WTC11 (cell line): Measurements from ENCODE around the gene AIFM2. TPM values are rescaled to one million over a fixed set of nuclear protein-coding genes. Genes with fewer than 3 reads are reported as not detected.

Experiments used
- ATAC-seq: fragments of 200-7000 bp; cut with Tn5 transposase; 2 replicates; pipeline ENCODE4 v1.10.0; 2021; ENCODE audit warnings: mild to moderate bottlenecking, moderate library complexity
- CTCF ChIA-PET: fragments of 300-600 bp; sonication (Branson Sonifier 250); formaldehyde crosslinking; loops from one replicate; lab custom pipeline; 2021; ENCODE audit warnings: antibody characterized with exemption; lab: Charles Lee
- POLR2A ChIA-PET: fragments of 350-600 bp; sonication (Branson Sonifier 250); formaldehyde crosslinking; loops from one replicate; lab custom pipeline; 2021; ENCODE audit warnings: antibody characterized with exemption; lab: Charles Lee
- DNase-seq: peaks from one replicate; pipeline ENCODE4 v3.0.0; 2021; ENCODE audit warnings: low spot score
- H3K27ac Mint-ChIP-seq: 2 replicates; pipeline ENCODE4 v1.8.0; 2021; ENCODE audit warnings: mixed read lengths
- H3K27me3 Mint-ChIP-seq: 2 replicates; pipeline ENCODE4 v1.8.0; 2021; ENCODE audit warnings: low read depth, mild to moderate bottlenecking, moderate library complexity, mixed read lengths
- H3K36me3 Mint-ChIP-seq: 2 replicates; pipeline ENCODE4 v1.8.0; 2021; ENCODE audit warnings: mixed read lengths
- H3K4me1 Mint-ChIP-seq: 2 replicates; pipeline ENCODE4 v1.8.0; 2022; ENCODE audit warnings: mixed read lengths
- H3K4me3 Mint-ChIP-seq: 2 replicates; pipeline ENCODE4 v1.8.0; 2021; ENCODE audit warnings: mild to moderate bottlenecking, moderate library complexity, mixed read lengths
- H3K9me3 Mint-ChIP-seq: 2 replicates; pipeline ENCODE4 v1.8.0; 2021; ENCODE audit warnings: mixed read lengths
- FOXK1 ChIP-seq: sonication (generic); formaldehyde crosslinking; IDR thresholded peaks from 2 replicates; pipeline ENCODE4 v1.8.0; 2022; ENCODE audit warnings: mild to moderate bottlenecking, moderate library complexity, missing genetic modification reagents
- GABPB1 ChIP-seq: sonication (generic); formaldehyde crosslinking; IDR thresholded peaks from 2 replicates; pipeline ENCODE4 v1.8.1; 2023; ENCODE audit warnings: mild to moderate bottlenecking, missing genetic modification reagents
- MXD4 ChIP-seq: fragments of 250-450 bp; sonication (Bioruptor Pico); IDR thresholded peaks from 2 replicates; pipeline ENCODE4 v1.8.0; 2021; ENCODE audit warnings: mild to moderate bottlenecking, moderate library complexity, borderline replicate concordance
- NR3C1 ChIP-seq: sonication (generic); formaldehyde crosslinking; conservative IDR thresholded peaks from 2 replicates; pipeline ENCODE4 v1.8.1; 2023; ENCODE audit warnings: low read depth, mild to moderate bottlenecking, missing genetic modification reagents
- OVOL2 ChIP-seq: fragments of 250-450 bp; sonication (Bioruptor Pico); IDR thresholded peaks from 2 replicates; pipeline ENCODE4 v1.9.0; 2021; ENCODE audit warnings: mild to moderate bottlenecking, borderline replicate concordance
- PRRX2 ChIP-seq: fragments of 250-450 bp; sonication (Bioruptor Pico); IDR thresholded peaks from 2 replicates; pipeline ENCODE4 v1.8.0; 2021; ENCODE audit warnings: mild to moderate bottlenecking
- TCF7 ChIP-seq: sonication (generic); formaldehyde crosslinking; IDR thresholded peaks from 2 replicates; pipeline ENCODE4 v1.8.0; 2022; ENCODE audit warnings: mild to moderate bottlenecking, low read depth, missing genetic modification reagents, moderate library complexity
- ZNF219 ChIP-seq: sonication (generic); formaldehyde crosslinking; IDR thresholded peaks from 2 replicates; pipeline ENCODE4 v1.8.0; 2023; ENCODE audit warnings: missing genetic modification reagents, mild to moderate bottlenecking, borderline replicate concordance
- ZNF263 ChIP-seq: sonication (generic); formaldehyde crosslinking; IDR thresholded peaks from 2 replicates; pipeline ENCODE4 v1.8.1; 2022; ENCODE audit warnings: low read depth, mild to moderate bottlenecking, moderate library complexity, missing genetic modification reagents
- ZNF423 ChIP-seq: fragments of 250-450 bp; sonication (Bioruptor Pico); IDR thresholded peaks from 2 replicates; pipeline ENCODE4 v2.1.2; 2022; ENCODE audit warnings: mild to moderate bottlenecking, moderate library complexity
- total RNA-seq: library from RNA; stranded (reverse); gene quantifications from 3 replicates; pipeline ENCODE4 v1.2.3, GENCODE V29; 2021
- TF ChIP-seq, protein P1 (sequence below): sonication (generic); formaldehyde crosslinking; IDR thresholded peaks from 2 replicates; pipeline ENCODE4 v1.8.1; 2023; ENCODE audit warnings: mild to moderate bottlenecking, moderate library complexity, missing genetic modification reagents
- TF ChIP-seq, protein P2 (sequence below): sonication (generic); formaldehyde crosslinking; IDR thresholded peaks from 2 replicates; pipeline ENCODE4 v1.8.0; 2023; ENCODE audit warnings: mild to moderate bottlenecking, missing genetic modification reagents
- TF ChIP-seq, protein P3 (sequence below): sonication (generic); formaldehyde crosslinking; IDR thresholded peaks from 2 replicates; pipeline ENCODE4 v1.8.1; 2023; ENCODE audit warnings: mild to moderate bottlenecking, missing genetic modification reagents, moderate library complexity
- TF ChIP-seq, protein P4 (sequence below): sonication (generic); formaldehyde crosslinking; IDR thresholded peaks from 2 replicates; pipeline ENCODE4 v1.8.0; 2022; ENCODE audit warnings: missing genetic modification reagents

Gene AIFM2
- total RNA-seq, 1 experiment from 2014 or later, result 4.4 TPM

DNA sequence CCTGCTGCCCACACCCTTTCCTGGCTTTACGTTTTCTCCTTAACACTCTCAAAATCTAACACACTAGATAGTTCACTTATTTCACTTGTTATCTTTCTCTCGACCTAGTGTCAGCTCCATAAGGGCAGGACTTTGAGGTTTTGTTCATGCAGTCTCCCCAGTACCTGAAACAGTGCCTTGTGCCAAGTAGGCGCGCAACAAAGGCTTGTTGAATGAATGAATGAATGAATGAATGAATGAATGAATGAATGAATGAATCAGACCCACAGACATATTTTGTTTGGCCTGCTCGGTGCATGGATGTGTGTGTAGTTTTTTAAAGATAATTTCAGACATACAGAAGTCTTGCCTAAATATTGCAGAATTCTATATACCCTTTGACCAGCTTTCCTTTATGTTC, 7.7 kb upstream of the AIFM2 start (continued):
- TF ChIP-seq PRRX2 (CRISPR knock-in tag), result no peak
- no peak for TF ChIP-seq ZNF423
- TF ChIP-seq MXD4 (CRISPR knock-in tag), result no peak
- TF ChIP-seq, protein P1, sequence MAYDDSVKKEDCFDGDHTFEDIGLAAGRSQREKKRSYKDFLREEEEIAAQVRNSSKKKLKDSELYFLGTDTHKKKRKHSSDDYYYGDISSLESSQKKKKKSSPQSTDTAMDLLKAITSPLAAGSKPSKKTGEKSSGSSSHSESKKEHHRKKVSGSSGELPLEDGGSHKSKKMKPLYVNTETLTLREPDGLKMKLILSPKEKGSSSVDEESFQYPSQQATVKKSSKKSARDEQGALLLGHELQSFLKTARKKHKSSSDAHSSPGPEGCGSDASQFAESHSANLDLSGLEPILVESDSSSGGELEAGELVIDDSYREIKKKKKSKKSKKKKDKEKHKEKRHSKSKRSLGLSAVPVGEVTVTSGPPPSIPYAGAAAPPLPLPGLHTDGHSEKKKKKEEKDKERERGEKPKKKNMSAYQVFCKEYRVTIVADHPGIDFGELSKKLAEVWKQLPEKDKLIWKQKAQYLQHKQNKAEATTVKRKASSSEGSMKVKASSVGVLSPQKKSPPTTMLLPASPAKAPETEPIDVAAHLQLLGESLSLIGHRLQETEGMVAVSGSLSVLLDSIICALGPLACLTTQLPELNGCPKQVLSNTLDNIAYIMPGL (CRISPR knock-in tag), result no peak
- no peak for TF ChIP-seq ZNF263 (CRISPR knock-in tag)
- TF ChIP-seq, all 79 proteins: peak for 0

DNA sequence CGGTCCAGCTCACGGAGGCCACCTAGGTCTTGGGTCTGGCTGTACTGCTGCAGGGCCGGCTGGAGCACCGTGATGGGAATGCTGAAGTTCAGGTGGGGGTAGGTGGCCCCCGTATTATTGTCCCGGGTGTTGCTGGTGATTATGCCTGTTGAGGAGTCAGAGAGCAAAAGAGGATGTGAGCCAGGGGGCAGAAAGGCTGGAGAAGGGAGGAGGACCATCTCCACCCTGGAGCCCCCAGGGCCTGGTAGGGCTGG, 7.3 kb upstream of the AIFM2 start:
- no peaks in the 10 kb centered on the region for H3K36me3 Mint-ChIP-seq

More for the DNA sequence above, 7.3 kb upstream of the AIFM2 start:
- peaks cover 11% of the 10 kb centered on the region for H3K4me1 Mint-ChIP-seq
- ATAC-seq (no peak), DNase-seq (no peak)
- no peaks in the 10 kb centered on the region for H3K9me3 Mint-ChIP-seq
- ChIA-PET POLR2A (interaction anchor here (0.9 kb wide), 1 partner anchor 17 kb away, joined by 3 read pairs; no protein-coding TSS in a partner anchor), CTCF (interaction anchor here (0.7 to 0.9 kb wide), 3 partner anchors 24 to 125 kb away, joined by 3 read pairs; no protein-coding TSS in a partner anchor)
- no peak for TF ChIP-seq FOXK1
- no peak for TF ChIP-seq ZNF219 (CRISPR knock-in tag)
- TF ChIP-seq, protein P2, sequence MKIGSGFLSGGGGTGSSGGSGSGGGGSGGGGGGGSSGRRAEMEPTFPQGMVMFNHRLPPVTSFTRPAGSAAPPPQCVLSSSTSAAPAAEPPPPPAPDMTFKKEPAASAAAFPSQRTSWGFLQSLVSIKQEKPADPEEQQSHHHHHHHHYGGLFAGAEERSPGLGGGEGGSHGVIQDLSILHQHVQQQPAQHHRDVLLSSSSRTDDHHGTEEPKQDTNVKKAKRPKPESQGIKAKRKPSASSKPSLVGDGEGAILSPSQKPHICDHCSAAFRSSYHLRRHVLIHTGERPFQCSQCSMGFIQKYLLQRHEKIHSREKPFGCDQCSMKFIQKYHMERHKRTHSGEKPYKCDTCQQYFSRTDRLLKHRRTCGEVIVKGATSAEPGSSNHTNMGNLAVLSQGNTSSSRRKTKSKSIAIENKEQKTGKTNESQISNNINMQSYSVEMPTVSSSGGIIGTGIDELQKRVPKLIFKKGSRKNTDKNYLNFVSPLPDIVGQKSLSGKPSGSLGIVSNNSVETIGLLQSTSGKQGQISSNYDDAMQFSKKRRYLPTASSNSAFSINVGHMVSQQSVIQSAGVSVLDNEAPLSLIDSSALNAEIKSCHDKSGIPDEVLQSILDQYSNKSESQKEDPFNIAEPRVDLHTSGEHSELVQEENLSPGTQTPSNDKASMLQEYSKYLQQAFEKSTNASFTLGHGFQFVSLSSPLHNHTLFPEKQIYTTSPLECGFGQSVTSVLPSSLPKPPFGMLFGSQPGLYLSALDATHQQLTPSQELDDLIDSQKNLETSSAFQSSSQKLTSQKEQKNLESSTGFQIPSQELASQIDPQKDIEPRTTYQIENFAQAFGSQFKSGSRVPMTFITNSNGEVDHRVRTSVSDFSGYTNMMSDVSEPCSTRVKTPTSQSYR (CRISPR knock-in tag), result no peak
- TF ChIP-seq OVOL2 (CRISPR knock-in tag), result no peak
- no peak for TF ChIP-seq GABPB1 (CRISPR knock-in tag)
- TF ChIP-seq, protein P3, sequence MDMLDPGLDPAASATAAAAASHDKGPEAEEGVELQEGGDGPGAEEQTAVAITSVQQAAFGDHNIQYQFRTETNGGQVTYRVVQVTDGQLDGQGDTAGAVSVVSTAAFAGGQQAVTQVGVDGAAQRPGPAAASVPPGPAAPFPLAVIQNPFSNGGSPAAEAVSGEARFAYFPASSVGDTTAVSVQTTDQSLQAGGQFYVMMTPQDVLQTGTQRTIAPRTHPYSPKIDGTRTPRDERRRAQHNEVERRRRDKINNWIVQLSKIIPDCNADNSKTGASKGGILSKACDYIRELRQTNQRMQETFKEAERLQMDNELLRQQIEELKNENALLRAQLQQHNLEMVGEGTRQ, result no peak
- TF ChIP-seq, protein P4, sequence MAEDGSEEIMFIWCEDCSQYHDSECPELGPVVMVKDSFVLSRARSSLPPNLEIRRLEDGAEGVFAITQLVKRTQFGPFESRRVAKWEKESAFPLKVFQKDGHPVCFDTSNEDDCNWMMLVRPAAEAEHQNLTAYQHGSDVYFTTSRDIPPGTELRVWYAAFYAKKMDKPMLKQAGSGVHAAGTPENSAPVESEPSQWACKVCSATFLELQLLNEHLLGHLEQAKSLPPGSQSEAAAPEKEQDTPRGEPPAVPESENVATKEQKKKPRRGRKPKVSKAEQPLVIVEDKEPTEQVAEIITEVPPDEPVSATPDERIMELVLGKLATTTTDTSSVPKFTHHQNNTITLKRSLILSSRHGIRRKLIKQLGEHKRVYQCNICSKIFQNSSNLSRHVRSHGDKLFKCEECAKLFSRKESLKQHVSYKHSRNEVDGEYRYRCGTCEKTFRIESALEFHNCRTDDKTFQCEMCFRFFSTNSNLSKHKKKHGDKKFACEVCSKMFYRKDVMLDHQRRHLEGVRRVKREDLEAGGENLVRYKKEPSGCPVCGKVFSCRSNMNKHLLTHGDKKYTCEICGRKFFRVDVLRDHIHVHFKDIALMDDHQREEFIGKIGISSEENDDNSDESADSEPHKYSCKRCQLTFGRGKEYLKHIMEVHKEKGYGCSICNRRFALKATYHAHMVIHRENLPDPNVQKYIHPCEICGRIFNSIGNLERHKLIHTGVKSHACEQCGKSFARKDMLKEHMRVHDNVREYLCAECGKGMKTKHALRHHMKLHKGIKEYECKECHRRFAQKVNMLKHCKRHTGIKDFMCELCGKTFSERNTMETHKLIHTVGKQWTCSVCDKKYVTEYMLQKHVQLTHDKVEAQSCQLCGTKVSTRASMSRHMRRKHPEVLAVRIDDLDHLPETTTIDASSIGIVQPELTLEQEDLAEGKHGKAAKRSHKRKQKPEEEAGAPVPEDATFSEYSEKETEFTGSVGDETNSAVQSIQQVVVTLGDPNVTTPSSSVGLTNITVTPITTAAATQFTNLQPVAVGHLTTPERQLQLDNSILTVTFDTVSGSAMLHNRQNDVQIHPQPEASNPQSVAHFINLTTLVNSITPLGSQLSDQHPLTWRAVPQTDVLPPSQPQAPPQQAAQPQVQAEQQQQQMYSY, result no peak
- TF ChIP-seq TCF7 (CRISPR knock-in tag), result no peak
- no peak for TF ChIP-seq NR3C1 (CRISPR knock-in tag)
- H3K27me3 Mint-ChIP-seq, result no peaks in the 10 kb centered on the region
- no peak overlapping the region for H3K4me3 Mint-ChIP-seq
- H3K27ac Mint-ChIP-seq, result no peak overlapping the region
